CD4-positive, alpha-beta T cell treated with Interleukin-15 for 1 hour (primary cell): ENCODE measurements around the gene TOR1A.
"Not testable (repeated sequence)": the region's sequence is repeated elsewhere in the genome, so short reads cannot be mapped to it uniquely, and the experiment has no call there.

ENCODE experiments used
- DNase-seq: peaks from one replicate; pipeline ENCODE4 v3.0.0-alpha.2; 2020

Gene TOR1A

GRCh38 chr9:129779560-129780190 lies 44.3 kb downstream of the TOR1A start:
- DNase-seq: no peak

- DNase-seq: no peak
Measured at GRCh38 chr9:129778469-129778868, 45.5 kb downstream of the TOR1A start.

GRCh38 chr9:129777769-129778130 lies 46.2 kb downstream of the TOR1A start:
- DNase-seq: peak; percentile 19

GRCh38 chr9:129776938-129777768 lies 46.8 kb downstream of the TOR1A start:
- DNase-seq: peak; percentile 92

GRCh38 chr9:129776566-129776937 lies 47.4 kb downstream of the TOR1A start:
- no peak for DNase-seq

GRCh38 chr9:129776096-129776495 lies 47.8 kb downstream of the TOR1A start:
- DNase-seq: not testable (repeated sequence)

- peak; percentile 24 for DNase-seq
Measured at GRCh38 chr9:129775448-129775798, 48.5 kb downstream of the TOR1A start.

GRCh38 chr9:129774791-129775447 lies 49.0 kb downstream of the TOR1A start:
- DNase-seq: no peak

GRCh38 chr9:129773262-129774048 lies 50.5 kb downstream of the TOR1A start:
- peak; percentile 87 for DNase-seq

GRCh38 chr9:129770741-129771140 lies 53.2 kb downstream of the TOR1A start:
- no peak for DNase-seq

- no peak for DNase-seq
Measured at GRCh38 chr9:129769669-129770068, 54.3 kb downstream of the TOR1A start.

- no peak for DNase-seq
Measured at GRCh38 chr9:129768486-129768885, 55.5 kb downstream of the TOR1A start.

GRCh38 chr9:129765764-129766317 lies 58.1 kb downstream of the TOR1A start:
- no peak for DNase-seq

GRCh38 chr9:129762985-129763926 lies 60.7 kb downstream of the TOR1A start:
- DNase-seq: no peak
